Mammary epithelial cell (primary cell): ENCODE results near the gene KCNJ1.

Experiments used
- CTCF ChIP-seq, 2 donors: IDR thresholded peaks in 1 of 2; conservative IDR thresholded peaks in 1 of 2; 2 replicates each; pipeline ENCODE4 v1.5.1; 2011 to 2012; ENCODE audit warnings: inconsistent platforms in 2 of 2, low read length in 2 of 2, mild to moderate bottlenecking in 2 of 2, control low read depth in 1 of 2, low read depth in 1 of 2; ENCODE audit not compliant: insufficient read depth in 1 of 2; ENCODE audit errors: extremely low read depth in 1 of 2
- EZH2 ChIP-seq: IDR thresholded peaks from 2 replicates; pipeline ENCODE4 v1.6.1; 2012; ENCODE audit warnings: low read length, inconsistent platforms, borderline replicate concordance

GRCh38 chr11:128891913-128892398, 24.9 kb upstream of the KCNJ1 start:
- TF ChIP-seq CTCF (conservative IDR thresholded peaks at IDR 0.05 in 1 of 2, IDR thresholded peaks at IDR 0.05 in 1 of 2; ENCODE audit: extremely low read depth in 1 of 2, insufficient read depth in 1 of 2, low read depth in 1 of 2, low read length in 2 of 2) (no peak), EZH2 (no peak)
